Measurements from ENCODE around the gene BCL2L11. TPM values are rescaled to one million over a fixed set of nuclear protein-coding genes. Genes with fewer than 3 reads are reported as not detected.

The BCL2L11 gene
- total RNA-seq, 1 experiment from 2014 or later: 21.2 TPM

DNA sequence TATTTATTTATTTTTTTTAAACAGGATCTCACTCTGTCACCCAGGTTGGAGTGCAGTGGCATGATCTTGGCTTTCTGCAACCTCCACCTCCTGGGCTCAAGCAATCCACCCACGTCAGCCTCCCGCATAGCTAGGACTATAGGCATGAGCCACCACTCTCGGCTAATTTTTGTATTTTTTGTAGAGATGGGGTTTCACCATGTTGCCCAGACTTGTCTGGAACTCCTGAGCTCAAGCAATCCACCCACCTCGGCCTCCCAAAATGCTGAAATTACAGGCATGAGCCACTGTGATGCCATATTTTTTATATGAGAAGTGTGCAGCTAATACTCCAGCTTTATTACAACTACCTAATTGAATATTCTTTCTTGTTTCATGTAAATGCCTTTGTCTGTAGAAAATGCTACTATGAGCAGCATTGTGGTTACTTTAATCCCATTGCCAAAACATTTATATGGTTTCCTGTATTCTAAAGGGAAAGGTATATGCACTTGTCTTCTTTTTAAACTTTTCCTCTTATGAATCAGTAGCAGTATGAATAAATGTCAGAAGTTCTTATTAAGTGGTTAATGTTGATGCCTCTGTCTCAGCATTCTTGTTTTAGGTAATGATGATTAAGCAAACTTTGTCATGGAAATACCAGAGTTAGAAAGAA is 9.5 kb upstream of the BCL2L11 start:
- DNase-seq: no peak
- Histone ChIP-seq H4K91ac (ENCODE audit: insufficient read length, low read depth, low read length) (no peak overlapping the region), H2BK20ac (ENCODE audit: low read depth, low read length, poor library complexity, severe bottlenecking) (no peak overlapping the region), H3K23ac (ENCODE audit: insufficient read length, low read depth, low read length) (no peak overlapping the region), H3K23me2 (ENCODE audit: insufficient read length, low read depth, low read length, poor library complexity, severe bottlenecking) (no peaks in the 10 kb centered on the region), H4K8ac (replicated peaks; ENCODE audit: insufficient read length, low read depth, low read length) (no peak overlapping the region), H2BK120ac (ENCODE audit: low read depth, low read length, poor library complexity, severe bottlenecking) (no peak overlapping the region), H3K27ac (ENCODE audit: insufficient read length, low read depth, low read length) (no peak overlapping the region), H3K27me3 (ENCODE audit: insufficient read depth, low read length) (no peaks in the 10 kb centered on the region), H3K4me1 (ENCODE audit: insufficient read depth, low read length) (no peaks in the 10 kb centered on the region), H2AK5ac (ENCODE audit: insufficient read length, low read length) (no peak overlapping the region), H3K79me1 (ENCODE audit: insufficient read depth, low read depth, low read length, poor library complexity, severe bottlenecking) (no peaks in the 10 kb centered on the region), H3K4ac (ENCODE audit: low read depth, low read length) (no peak overlapping the region), H3K18ac (ENCODE audit: insufficient read length, low read depth, low read length) (no peak overlapping the region), H3K9me3 (ENCODE audit: control insufficient read depth, low read depth, low read length) (no peaks in the 10 kb centered on the region), H3K9ac (ENCODE audit: extremely low read depth, insufficient read length, low read length) (no peak overlapping the region), H3T11ph (ENCODE audit: low read length) (no peak overlapping the region), H4K20me1 (ENCODE audit: control insufficient read depth, insufficient read depth, insufficient read length) (no peaks in the 10 kb centered on the region), H3K14ac (ENCODE audit: insufficient read depth, low read length) (no peak overlapping the region), H2BK5ac (ENCODE audit: insufficient read length, low read length) (no peak overlapping the region), H3K56ac (ENCODE audit: insufficient read length, low read depth, low read length) (no peak overlapping the region), H4K5ac (ENCODE audit: insufficient read length, low read depth, low read length) (no peak overlapping the region), H2AFZ (ENCODE audit: low read length) (no peak overlapping the region), H3K4me2 (ENCODE audit: insufficient read depth, insufficient read length, low read length) (no peak overlapping the region), H2BK15ac (ENCODE audit: low read depth, low read length) (no peak overlapping the region), H3K79me2 (ENCODE audit: insufficient read depth, low read length) (no peaks in the 10 kb centered on the region), H2BK12ac (ENCODE audit: insufficient read length, low read depth, low read length) (no peak overlapping the region)
- H3K36me3 Mint-ChIP-seq (ENCODE audit: insufficient read depth in 1 of 3, low read depth in 3 of 3): no peaks in the 10 kb centered on the region
- H3K27ac Mint-ChIP-seq: no peak overlapping the region
- H3K4me3 Mint-ChIP-seq: no peak overlapping the region
- no peaks in the 10 kb centered on the region for H3K4me1 Mint-ChIP-seq
- no peaks in the 10 kb centered on the region for H3K9me3 Mint-ChIP-seq
- TF ChIP-seq, protein P1, sequence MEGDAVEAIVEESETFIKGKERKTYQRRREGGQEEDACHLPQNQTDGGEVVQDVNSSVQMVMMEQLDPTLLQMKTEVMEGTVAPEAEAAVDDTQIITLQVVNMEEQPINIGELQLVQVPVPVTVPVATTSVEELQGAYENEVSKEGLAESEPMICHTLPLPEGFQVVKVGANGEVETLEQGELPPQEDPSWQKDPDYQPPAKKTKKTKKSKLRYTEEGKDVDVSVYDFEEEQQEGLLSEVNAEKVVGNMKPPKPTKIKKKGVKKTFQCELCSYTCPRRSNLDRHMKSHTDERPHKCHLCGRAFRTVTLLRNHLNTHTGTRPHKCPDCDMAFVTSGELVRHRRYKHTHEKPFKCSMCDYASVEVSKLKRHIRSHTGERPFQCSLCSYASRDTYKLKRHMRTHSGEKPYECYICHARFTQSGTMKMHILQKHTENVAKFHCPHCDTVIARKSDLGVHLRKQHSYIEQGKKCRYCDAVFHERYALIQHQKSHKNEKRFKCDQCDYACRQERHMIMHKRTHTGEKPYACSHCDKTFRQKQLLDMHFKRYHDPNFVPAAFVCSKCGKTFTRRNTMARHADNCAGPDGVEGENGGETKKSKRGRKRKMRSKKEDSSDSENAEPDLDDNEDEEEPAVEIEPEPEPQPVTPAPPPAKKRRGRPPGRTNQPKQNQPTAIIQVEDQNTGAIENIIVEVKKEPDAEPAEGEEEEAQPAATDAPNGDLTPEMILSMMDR (conservative IDR thresholded peaks at IDR 0.05): no peak
- no CpG with 5 or more reads among the region's 4 CpGs for WGBS (ENCODE audit: extremely low coverage, insufficient read length, low lambda C conversion rate)
- H3K27me3 Mint-ChIP-seq (ENCODE audit: low read depth): no peaks in the 10 kb centered on the region; the same call in 1 of the 2 replicates

All from H9 (cell line).